MM.1S (cell line): ENCODE results near the gene ERICH6B.

ENCODE experiments used
- DNase-seq: peaks from one replicate; pipeline ENCODE4 v3.0.0-alpha.2; 2015
- H2AFZ ChIP-seq: fragments of 300-600 bp; sonication (generic); 2 replicates; pipeline ENCODE4 v1.6.0; 2016; ENCODE audit warnings: antibody characterized with exemption, low read length
- H3F3A ChIP-seq: fragments of 300-600 bp; sonication (generic); 2 replicates; pipeline ENCODE4 v1.6.1; 2016; ENCODE audit warnings: mild to moderate bottlenecking, antibody characterized with exemption, low read length, moderate library complexity, mixed read lengths; ENCODE audit not compliant: insufficient read depth
- H3K27ac ChIP-seq: fragments of 300-600 bp; sonication (generic); 2 replicates; pipeline ENCODE4 v1.5.1; 2016; ENCODE audit warnings: mild to moderate bottlenecking, low read length
- H3K27me3 ChIP-seq: fragments of 300-600 bp; sonication (generic); replicated peaks from 2 replicates; pipeline ENCODE4 v1.6.0; 2016; ENCODE audit warnings: low read length; ENCODE audit not compliant: insufficient read depth
- H3K36me3 ChIP-seq: fragments of 300-600 bp; sonication (generic); replicated peaks from 2 replicates; pipeline ENCODE4 v1.6.1; 2016; ENCODE audit warnings: mild to moderate bottlenecking, low read length, mixed read lengths; ENCODE audit not compliant: insufficient read depth
- H3K4me1 ChIP-seq: fragments of 300-600 bp; sonication (generic); 2 replicates; pipeline ENCODE4 v1.6.1; 2016; ENCODE audit warnings: low read length, mixed read lengths
- H3K4me2 ChIP-seq: fragments of 300-600 bp; sonication (generic); 2 replicates; pipeline ENCODE4 v1.6.0; 2016; ENCODE audit warnings: low read depth, low read length
- H3K4me3 ChIP-seq: fragments of 300-600 bp; sonication (generic); 2 replicates; pipeline ENCODE4 v1.5.1; 2016; ENCODE audit warnings: low read length, mixed read lengths
- H3K79me2 ChIP-seq: fragments of 300-600 bp; sonication (generic); 2 replicates; pipeline ENCODE4 v1.6.1; 2016; ENCODE audit warnings: mixed run types, low read length, mixed read lengths
- H3K9ac ChIP-seq: fragments of 300-600 bp; sonication (generic); 2 replicates; pipeline ENCODE4 v1.6.1; 2016; ENCODE audit warnings: low read length, mixed read lengths
- H3K9me2 ChIP-seq: fragments of 300-600 bp; sonication (generic); replicated peaks from 2 replicates; pipeline ENCODE4 v1.6.1; 2016; ENCODE audit warnings: mild to moderate bottlenecking, low read length, mixed read lengths; ENCODE audit not compliant: insufficient read depth
- H3K9me3 ChIP-seq: fragments of 300-600 bp; sonication (generic); replicated peaks from 2 replicates; pipeline ENCODE4 v1.6.1; 2016; ENCODE audit warnings: mild to moderate bottlenecking, low read length, mixed read lengths; ENCODE audit not compliant: insufficient read depth
- H4K20me1 ChIP-seq: fragments of 300-600 bp; sonication (generic); 2 replicates; pipeline ENCODE4 v1.6.1; 2016; ENCODE audit warnings: mild to moderate bottlenecking, low read length, moderate library complexity, mixed read lengths; ENCODE audit not compliant: insufficient read depth
- CTCF ChIP-seq: fragments of 300-600 bp; sonication (generic); IDR thresholded peaks from 2 replicates; pipeline ENCODE4 v1.5.1; 2016; ENCODE audit warnings: antibody characterized with exemption, low read length, mixed read lengths
- EZH2 ChIP-seq: fragments of 300-600 bp; sonication (generic); optimal IDR thresholded peaks from 2 replicates; pipeline ENCODE3; 2017; ENCODE audit warnings: low read depth, mild to moderate bottlenecking, antibody characterized with exemption, low read length, mixed read lengths
- EZH2phosphoT487 ChIP-seq: fragments of 300-600 bp; sonication (generic); IDR thresholded peaks from 2 replicates; pipeline ENCODE4 v1.6.1; 2018; ENCODE audit warnings: antibody characterized with exemption, low read length

Gene ERICH6B

GRCh38 chr13:45594764-45595163 is 20.8 kb downstream of the ERICH6B start:
- no peak overlapping the region for H3K9ac ChIP-seq
- no peaks in the 10 kb centered on the region for H4K20me1 ChIP-seq
- H3K27ac ChIP-seq, result no peak overlapping the region
- H3K4me2 ChIP-seq, result no peak overlapping the region
- no peak overlapping the region for H2AFZ ChIP-seq
- no peaks in the 10 kb centered on the region for H3K79me2 ChIP-seq
- H3K36me3 ChIP-seq, result no peaks in the 10 kb centered on the region
- H3F3A ChIP-seq, result no peaks in the 10 kb centered on the region
- no peak for DNase-seq
- no peaks in the 10 kb centered on the region for H3K27me3 ChIP-seq
- 0 out of 2 replicates have a peak, but pooled peaks cover 3% of the 10 kb centered on the region for H3K4me1 ChIP-seq
- H3K9me2 ChIP-seq, result no peaks in the 10 kb centered on the region
- H3K9me3 ChIP-seq, result no peaks in the 10 kb centered on the region
- TF ChIP-seq EZH2phosphoT487, result no peak
- no peak for TF ChIP-seq CTCF
- TF ChIP-seq EZH2, result no peak
- H3K4me3 ChIP-seq, result no peak overlapping the region

- H3K4me2 ChIP-seq, result no peak overlapping the region
Measured at GRCh38 chr13:45594227-45594626, 21.3 kb downstream of the ERICH6B start.

GRCh38 chr13:45592758-45593157 is 22.8 kb downstream of the ERICH6B start:
- H3F3A ChIP-seq, result no peaks in the 10 kb centered on the region
- no peak overlapping the region for H3K9ac ChIP-seq
- H3K4me2 ChIP-seq, result no peak overlapping the region
- no peaks in the 10 kb centered on the region for H3K9me3 ChIP-seq
- H4K20me1 ChIP-seq, result no peaks in the 10 kb centered on the region
- peak; percentile 60 for DNase-seq
- H3K27me3 ChIP-seq, result no peaks in the 10 kb centered on the region
- no peak overlapping the region for H2AFZ ChIP-seq
- 0 out of 2 replicates have a peak, but pooled peaks cover 3% of the 10 kb centered on the region for H3K4me1 ChIP-seq
- H3K27ac ChIP-seq, result no peak overlapping the region
- no peak overlapping the region for H3K4me3 ChIP-seq
- H3K36me3 ChIP-seq, result no peaks in the 10 kb centered on the region
- H3K79me2 ChIP-seq, result no peaks in the 10 kb centered on the region
- no peak for TF ChIP-seq EZH2phosphoT487
- TF ChIP-seq EZH2, result no peak
- TF ChIP-seq CTCF, result no peak
- H3K9me2 ChIP-seq, result no peaks in the 10 kb centered on the region

More at GRCh38 chr13:45594227-45594626, 21.3 kb downstream of the ERICH6B start:
- H3K9me2 ChIP-seq, result no peaks in the 10 kb centered on the region
- TF ChIP-seq CTCF (no peak), EZH2 (no peak), EZH2phosphoT487 (no peak)
- no peaks in the 10 kb centered on the region for H3K79me2 ChIP-seq
- no peak for DNase-seq
- 0 out of 2 replicates have a peak, but pooled peaks cover 3% of the 10 kb centered on the region for H3K4me1 ChIP-seq
- no peaks in the 10 kb centered on the region for H3K27me3 ChIP-seq
- no peak overlapping the region for H3K4me3 ChIP-seq
- no peaks in the 10 kb centered on the region for H3K36me3 ChIP-seq
- H3K27ac ChIP-seq, result no peak overlapping the region
- H3F3A ChIP-seq, result no peaks in the 10 kb centered on the region
- H3K9me3 ChIP-seq, result no peaks in the 10 kb centered on the region
- no peaks in the 10 kb centered on the region for H4K20me1 ChIP-seq
- no peak overlapping the region for H3K9ac ChIP-seq
- H2AFZ ChIP-seq, result no peak overlapping the region
